Loucy (cell line): ENCODE data around the gene FRZB.

Source experiments
- CTCF ChIP-seq: fragments of 200-600 bp; sonication (generic); conservative IDR thresholded peaks from 2 replicates; pipeline ENCODE4 v1.5.1; 2014; ENCODE audit warnings: mild to moderate bottlenecking, antibody characterized with exemption, low read length
- EZH2phosphoT487 ChIP-seq: fragments of 200-600 bp; IDR thresholded peaks from 2 replicates; pipeline ENCODE4 v1.6.1; 2018; ENCODE audit warnings: antibody characterized with exemption, mild to moderate bottlenecking, moderate library complexity, borderline replicate concordance

- no peak for TF ChIP-seq CTCF
- TF ChIP-seq EZH2phosphoT487, result no peak
These were observed 23.9 kb upstream of the FRZB start for GRCh38 chr2:182890305-182890704.
